ENCODE data around the gene ZFYVE27.

DNA sequence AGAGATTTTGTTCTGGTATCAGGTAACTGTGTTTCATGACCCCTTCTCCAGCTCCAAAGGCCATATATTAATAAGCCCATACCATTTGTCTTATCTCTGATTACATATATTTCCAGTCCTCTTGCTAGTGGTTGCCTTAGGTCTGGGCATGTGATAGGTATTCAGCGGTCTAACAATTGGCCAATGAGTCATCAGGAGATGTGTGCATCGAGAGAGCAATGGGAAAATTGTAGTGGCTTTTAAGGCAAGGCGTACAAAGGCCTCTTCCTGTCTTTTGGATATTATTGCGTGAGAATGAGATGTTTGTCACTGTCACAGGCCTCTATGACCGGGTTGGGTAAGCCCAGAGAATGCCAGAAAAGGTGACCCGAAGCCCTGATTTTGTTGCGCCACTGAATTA is 73.5 kb downstream of the ZFYVE27 start:
- TF ChIP-seq, protein P1, sequence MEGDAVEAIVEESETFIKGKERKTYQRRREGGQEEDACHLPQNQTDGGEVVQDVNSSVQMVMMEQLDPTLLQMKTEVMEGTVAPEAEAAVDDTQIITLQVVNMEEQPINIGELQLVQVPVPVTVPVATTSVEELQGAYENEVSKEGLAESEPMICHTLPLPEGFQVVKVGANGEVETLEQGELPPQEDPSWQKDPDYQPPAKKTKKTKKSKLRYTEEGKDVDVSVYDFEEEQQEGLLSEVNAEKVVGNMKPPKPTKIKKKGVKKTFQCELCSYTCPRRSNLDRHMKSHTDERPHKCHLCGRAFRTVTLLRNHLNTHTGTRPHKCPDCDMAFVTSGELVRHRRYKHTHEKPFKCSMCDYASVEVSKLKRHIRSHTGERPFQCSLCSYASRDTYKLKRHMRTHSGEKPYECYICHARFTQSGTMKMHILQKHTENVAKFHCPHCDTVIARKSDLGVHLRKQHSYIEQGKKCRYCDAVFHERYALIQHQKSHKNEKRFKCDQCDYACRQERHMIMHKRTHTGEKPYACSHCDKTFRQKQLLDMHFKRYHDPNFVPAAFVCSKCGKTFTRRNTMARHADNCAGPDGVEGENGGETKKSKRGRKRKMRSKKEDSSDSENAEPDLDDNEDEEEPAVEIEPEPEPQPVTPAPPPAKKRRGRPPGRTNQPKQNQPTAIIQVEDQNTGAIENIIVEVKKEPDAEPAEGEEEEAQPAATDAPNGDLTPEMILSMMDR (IDR thresholded peaks at IDR 0.05), result no peak
- no peak for TF ChIP-seq ZNF671 (CRISPR knock-in tag; IDR thresholded peaks at IDR 0.05)
- TF ChIP-seq, protein P2, sequence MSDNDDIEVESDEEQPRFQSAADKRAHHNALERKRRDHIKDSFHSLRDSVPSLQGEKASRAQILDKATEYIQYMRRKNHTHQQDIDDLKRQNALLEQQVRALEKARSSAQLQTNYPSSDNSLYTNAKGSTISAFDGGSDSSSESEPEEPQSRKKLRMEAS (CRISPR knock-in tag; IDR thresholded peaks at IDR 0.05), result no peak
- no peak for TF ChIP-seq TP53 (CRISPR knock-in tag; IDR thresholded peaks at IDR 0.05)
- no peak for TF ChIP-seq TEAD4 (CRISPR knock-in tag; IDR thresholded peaks at IDR 0.05)
- TF ChIP-seq, protein P3, sequence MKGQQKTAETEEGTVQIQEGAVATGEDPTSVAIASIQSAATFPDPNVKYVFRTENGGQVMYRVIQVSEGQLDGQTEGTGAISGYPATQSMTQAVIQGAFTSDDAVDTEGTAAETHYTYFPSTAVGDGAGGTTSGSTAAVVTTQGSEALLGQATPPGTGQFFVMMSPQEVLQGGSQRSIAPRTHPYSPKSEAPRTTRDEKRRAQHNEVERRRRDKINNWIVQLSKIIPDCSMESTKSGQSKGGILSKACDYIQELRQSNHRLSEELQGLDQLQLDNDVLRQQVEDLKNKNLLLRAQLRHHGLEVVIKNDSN (CRISPR knock-in tag; IDR thresholded peaks at IDR 0.05), result no peak
- TF ChIP-seq SP1 (CRISPR knock-in tag; conservative IDR thresholded peaks at IDR 0.05), result no peak
- no peak for TF ChIP-seq NR1H2 (CRISPR knock-in tag; IDR thresholded peaks at IDR 0.05)
- TF ChIP-seq, protein P4, sequence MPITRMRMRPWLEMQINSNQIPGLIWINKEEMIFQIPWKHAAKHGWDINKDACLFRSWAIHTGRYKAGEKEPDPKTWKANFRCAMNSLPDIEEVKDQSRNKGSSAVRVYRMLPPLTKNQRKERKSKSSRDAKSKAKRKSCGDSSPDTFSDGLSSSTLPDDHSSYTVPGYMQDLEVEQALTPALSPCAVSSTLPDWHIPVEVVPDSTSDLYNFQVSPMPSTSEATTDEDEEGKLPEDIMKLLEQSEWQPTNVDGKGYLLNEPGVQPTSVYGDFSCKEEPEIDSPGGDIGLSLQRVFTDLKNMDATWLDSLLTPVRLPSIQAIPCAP (CRISPR knock-in tag; IDR thresholded peaks at IDR 0.05), result no peak
- TF ChIP-seq, protein P5, sequence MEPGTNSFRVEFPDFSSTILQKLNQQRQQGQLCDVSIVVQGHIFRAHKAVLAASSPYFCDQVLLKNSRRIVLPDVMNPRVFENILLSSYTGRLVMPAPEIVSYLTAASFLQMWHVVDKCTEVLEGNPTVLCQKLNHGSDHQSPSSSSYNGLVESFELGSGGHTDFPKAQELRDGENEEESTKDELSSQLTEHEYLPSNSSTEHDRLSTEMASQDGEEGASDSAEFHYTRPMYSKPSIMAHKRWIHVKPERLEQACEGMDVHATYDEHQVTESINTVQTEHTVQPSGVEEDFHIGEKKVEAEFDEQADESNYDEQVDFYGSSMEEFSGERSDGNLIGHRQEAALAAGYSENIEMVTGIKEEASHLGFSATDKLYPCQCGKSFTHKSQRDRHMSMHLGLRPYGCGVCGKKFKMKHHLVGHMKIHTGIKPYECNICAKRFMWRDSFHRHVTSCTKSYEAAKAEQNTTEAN (CRISPR knock-in tag; IDR thresholded peaks at IDR 0.05), result no peak
- TF ChIP-seq JUN (CRISPR knock-in tag; IDR thresholded peaks at IDR 0.05), result no peak
- TF ChIP-seq NFYB (CRISPR knock-in tag; conservative IDR thresholded peaks at IDR 0.05; ENCODE audit: low read depth), result no peak

Measured in WTC11 (cell line).